ENCODE results near the gene DPEP2. TPM values are rescaled to one million over a fixed set of nuclear protein-coding genes. Genes with fewer than 3 reads are reported as not detected.
A peak's percentile ranks its signal among the peaks of the same experiment; 100 is the strongest.

The DPEP2 gene
- total and polyA plus RNA-seq, 10 of the 15 experiments (the other 5 are each of a cell fraction or from before 2014, with no cell fraction given): 0.04 to 4.0 (median 2.1) TPM

DNA sequence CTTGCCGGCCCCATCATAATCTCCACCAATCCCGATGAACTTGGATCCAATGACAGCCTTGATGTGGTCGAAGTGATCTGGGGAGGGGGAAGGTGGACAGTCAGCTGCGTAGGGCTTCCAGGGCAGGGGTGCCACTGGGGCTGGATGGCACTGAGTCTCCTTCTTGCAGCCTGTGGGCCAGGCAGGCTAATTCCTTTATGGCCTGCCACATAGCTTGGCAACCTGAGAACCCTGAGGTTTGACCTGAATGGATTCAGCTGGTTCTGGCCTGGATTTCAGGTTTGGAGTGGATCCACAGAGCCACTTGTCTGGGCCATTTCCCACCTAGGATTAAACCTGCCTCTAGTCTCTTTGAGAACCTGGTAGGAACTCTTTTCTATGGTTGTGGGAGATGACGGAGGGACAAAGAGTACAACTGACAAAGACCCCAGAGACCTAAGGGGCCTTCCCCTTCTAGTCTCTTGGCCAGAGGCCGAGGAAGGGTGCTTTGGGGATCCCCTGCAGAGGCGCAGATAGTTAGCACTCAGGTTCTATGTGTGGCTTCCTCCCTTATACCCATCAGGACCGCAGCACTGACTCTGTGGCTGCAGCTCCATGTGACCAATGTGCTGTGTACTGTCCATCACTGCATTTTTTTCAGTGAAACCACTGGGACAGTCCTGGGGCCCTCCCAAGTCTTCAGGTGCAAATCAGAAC is 9.8 kb downstream of the DPEP2 start (continued):
- TF ChIP-seq, protein P1, sequence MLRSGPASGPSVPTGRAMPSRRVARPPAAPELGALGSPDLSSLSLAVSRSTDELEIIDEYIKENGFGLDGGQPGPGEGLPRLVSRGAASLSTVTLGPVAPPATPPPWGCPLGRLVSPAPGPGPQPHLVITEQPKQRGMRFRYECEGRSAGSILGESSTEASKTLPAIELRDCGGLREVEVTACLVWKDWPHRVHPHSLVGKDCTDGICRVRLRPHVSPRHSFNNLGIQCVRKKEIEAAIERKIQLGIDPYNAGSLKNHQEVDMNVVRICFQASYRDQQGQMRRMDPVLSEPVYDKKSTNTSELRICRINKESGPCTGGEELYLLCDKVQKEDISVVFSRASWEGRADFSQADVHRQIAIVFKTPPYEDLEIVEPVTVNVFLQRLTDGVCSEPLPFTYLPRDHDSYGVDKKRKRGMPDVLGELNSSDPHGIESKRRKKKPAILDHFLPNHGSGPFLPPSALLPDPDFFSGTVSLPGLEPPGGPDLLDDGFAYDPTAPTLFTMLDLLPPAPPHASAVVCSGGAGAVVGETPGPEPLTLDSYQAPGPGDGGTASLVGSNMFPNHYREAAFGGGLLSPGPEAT (IDR thresholded peaks at IDR 0.05; ENCODE audit: low read depth): peak; percentile 46; the same call in 1 of the 2 replicates
- TF ChIP-seq, protein P2, sequence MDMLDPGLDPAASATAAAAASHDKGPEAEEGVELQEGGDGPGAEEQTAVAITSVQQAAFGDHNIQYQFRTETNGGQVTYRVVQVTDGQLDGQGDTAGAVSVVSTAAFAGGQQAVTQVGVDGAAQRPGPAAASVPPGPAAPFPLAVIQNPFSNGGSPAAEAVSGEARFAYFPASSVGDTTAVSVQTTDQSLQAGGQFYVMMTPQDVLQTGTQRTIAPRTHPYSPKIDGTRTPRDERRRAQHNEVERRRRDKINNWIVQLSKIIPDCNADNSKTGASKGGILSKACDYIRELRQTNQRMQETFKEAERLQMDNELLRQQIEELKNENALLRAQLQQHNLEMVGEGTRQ (IDR thresholded peaks at IDR 0.05; ENCODE audit: borderline replicate concordance, low read depth, low read length): peak; percentile 63
- 0 out of 2 replicates have a peak, but pooled peaks have one; percentile 26 for TF ChIP-seq PAX5 (IDR thresholded peaks at IDR 0.05; ENCODE audit: borderline replicate concordance, low read depth, low read length)
- TF ChIP-seq, protein P3, sequence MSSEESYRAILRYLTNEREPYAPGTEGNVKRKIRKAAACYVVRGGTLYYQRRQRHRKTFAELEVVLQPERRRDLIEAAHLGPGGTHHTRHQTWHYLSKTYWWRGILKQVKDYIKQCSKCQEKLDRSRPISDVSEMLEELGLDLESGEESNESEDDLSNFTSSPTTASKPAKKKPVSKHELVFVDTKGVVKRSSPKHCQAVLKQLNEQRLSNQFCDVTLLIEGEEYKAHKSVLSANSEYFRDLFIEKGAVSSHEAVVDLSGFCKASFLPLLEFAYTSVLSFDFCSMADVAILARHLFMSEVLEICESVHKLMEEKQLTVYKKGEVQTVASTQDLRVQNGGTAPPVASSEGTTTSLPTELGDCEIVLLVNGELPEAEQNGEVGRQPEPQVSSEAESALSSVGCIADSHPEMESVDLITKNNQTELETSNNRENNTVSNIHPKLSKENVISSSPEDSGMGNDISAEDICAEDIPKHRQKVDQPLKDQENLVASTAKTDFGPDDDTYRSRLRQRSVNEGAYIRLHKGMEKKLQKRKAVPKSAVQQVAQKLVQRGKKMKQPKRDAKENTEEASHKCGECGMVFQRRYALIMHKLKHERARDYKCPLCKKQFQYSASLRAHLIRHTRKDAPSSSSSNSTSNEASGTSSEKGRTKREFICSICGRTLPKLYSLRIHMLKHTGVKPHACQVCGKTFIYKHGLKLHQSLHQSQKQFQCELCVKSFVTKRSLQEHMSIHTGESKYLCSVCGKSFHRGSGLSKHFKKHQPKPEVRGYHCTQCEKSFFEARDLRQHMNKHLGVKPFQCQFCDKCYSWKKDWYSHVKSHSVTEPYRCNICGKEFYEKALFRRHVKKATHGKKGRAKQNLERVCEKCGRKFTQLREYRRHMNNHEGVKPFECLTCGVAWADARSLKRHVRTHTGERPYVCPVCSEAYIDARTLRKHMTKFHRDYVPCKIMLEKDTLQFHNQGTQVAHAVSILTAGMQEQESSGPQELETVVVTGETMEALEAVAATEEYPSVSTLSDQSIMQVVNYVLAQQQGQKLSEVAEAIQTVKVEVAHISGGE (CRISPR knock-in tag; IDR thresholded peaks at IDR 0.05): no peak
- TF ChIP-seq, protein P4, sequence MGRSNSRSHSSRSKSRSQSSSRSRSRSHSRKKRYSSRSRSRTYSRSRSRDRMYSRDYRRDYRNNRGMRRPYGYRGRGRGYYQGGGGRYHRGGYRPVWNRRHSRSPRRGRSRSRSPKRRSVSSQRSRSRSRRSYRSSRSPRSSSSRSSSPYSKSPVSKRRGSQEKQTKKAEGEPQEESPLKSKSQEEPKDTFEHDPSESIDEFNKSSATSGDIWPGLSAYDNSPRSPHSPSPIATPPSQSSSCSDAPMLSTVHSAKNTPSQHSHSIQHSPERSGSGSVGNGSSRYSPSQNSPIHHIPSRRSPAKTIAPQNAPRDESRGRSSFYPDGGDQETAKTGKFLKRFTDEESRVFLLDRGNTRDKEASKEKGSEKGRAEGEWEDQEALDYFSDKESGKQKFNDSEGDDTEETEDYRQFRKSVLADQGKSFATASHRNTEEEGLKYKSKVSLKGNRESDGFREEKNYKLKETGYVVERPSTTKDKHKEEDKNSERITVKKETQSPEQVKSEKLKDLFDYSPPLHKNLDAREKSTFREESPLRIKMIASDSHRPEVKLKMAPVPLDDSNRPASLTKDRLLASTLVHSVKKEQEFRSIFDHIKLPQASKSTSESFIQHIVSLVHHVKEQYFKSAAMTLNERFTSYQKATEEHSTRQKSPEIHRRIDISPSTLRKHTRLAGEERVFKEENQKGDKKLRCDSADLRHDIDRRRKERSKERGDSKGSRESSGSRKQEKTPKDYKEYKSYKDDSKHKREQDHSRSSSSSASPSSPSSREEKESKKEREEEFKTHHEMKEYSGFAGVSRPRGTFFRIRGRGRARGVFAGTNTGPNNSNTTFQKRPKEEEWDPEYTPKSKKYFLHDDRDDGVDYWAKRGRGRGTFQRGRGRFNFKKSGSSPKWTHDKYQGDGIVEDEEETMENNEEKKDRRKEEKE (IDR thresholded peaks at IDR 0.05): no peak
- TF ChIP-seq NFYB (IDR thresholded peaks at IDR 0.05; ENCODE audit: insufficient read depth, low read depth, low read length): no peak
- TF ChIP-seq NBN (IDR thresholded peaks at IDR 0.05): peak; percentile 50; the same call in 1 of the 2 replicates
- TF ChIP-seq RAD51 (IDR thresholded peaks at IDR 0.05): peak; percentile 87
- TF ChIP-seq, protein P5, sequence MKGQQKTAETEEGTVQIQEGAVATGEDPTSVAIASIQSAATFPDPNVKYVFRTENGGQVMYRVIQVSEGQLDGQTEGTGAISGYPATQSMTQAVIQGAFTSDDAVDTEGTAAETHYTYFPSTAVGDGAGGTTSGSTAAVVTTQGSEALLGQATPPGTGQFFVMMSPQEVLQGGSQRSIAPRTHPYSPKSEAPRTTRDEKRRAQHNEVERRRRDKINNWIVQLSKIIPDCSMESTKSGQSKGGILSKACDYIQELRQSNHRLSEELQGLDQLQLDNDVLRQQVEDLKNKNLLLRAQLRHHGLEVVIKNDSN (IDR thresholded peaks at IDR 0.05; ENCODE audit: borderline replicate concordance, extremely low read length, insufficient read depth, low read depth, low read length): peak; percentile 45
- TF ChIP-seq EP300 (IDR thresholded peaks at IDR 0.05; ENCODE audit: borderline replicate concordance in 1 of 2, control insufficient read depth in 1 of 2, low read depth in 2 of 2, low read length in 2 of 2): peak; percentile 14 to 36; a peak in 1 of 4 replicates
- peak; percentile 80 for TF ChIP-seq MEF2B (IDR thresholded peaks at IDR 0.05; ENCODE audit: partially characterized antibody, poor library complexity, severe bottlenecking)
- no peak for TF ChIP-seq CHD1 (IDR thresholded peaks at IDR 0.05; ENCODE audit: low read depth, low read length)

Measured in GM12878 (cell line).